Loucy (cell line): ENCODE data around the gene CELF2.

Source experiments
- H2AFZ ChIP-seq: fragments of 200-600 bp; sonication (generic); 2 replicates; pipeline ENCODE4 v1.6.0; 2016; ENCODE audit warnings: antibody characterized with exemption, mild to moderate bottlenecking, low read length, moderate library complexity
- H3F3A ChIP-seq: fragments of 200-600 bp; 2 replicates; pipeline ENCODE4 v1.6.0; 2016; ENCODE audit warnings: antibody characterized with exemption, low read depth, mild to moderate bottlenecking
- H3K27me3 ChIP-seq: fragments of 200-600 bp; sonication (generic); 2 replicates; pipeline ENCODE4 v1.6.1; 2014; ENCODE audit warnings: low read length, mild to moderate bottlenecking; ENCODE audit not compliant: insufficient read depth, poor library complexity, severe bottlenecking
- H3K36me3 ChIP-seq: fragments of 200-600 bp; sonication (generic); 2 replicates; pipeline ENCODE4 v1.6.1; 2016; ENCODE audit warnings: low read length; ENCODE audit not compliant: insufficient read depth
- H3K4me1 ChIP-seq: fragments of 200-600 bp; sonication (generic); 2 replicates; pipeline ENCODE4 v1.5.1; 2014; ENCODE audit warnings: low read length, mild to moderate bottlenecking; ENCODE audit not compliant: insufficient read depth, poor library complexity, severe bottlenecking
- H3K4me2 ChIP-seq: fragments of 200-600 bp; sonication (generic); 2 replicates; pipeline ENCODE4 v1.6.0; 2014; ENCODE audit warnings: antibody characterized with exemption, low read length, low read depth, mild to moderate bottlenecking; ENCODE audit not compliant: poor library complexity, severe bottlenecking
- H3K4me3 ChIP-seq: fragments of 200-600 bp; sonication (generic); 2 replicates; pipeline ENCODE4 v1.5.1; 2014; ENCODE audit warnings: low read length, mild to moderate bottlenecking, mixed read lengths; ENCODE audit not compliant: poor library complexity, severe bottlenecking
- H3K79me2 ChIP-seq: fragments of 200-600 bp; sonication (generic); 2 replicates; pipeline ENCODE4 v1.6.1; 2014; ENCODE audit warnings: low read length; ENCODE audit not compliant: insufficient read depth
- H3K9ac ChIP-seq: fragments of 200-600 bp; sonication (generic); 2 replicates; pipeline ENCODE4 v1.6.0; 2014; ENCODE audit warnings: mild to moderate bottlenecking, low read depth, low read length, moderate library complexity; ENCODE audit not compliant: poor library complexity, severe bottlenecking
- H3K9me2 ChIP-seq: fragments of 200-600 bp; sonication (generic); replicated peaks from 2 replicates; pipeline ENCODE4 v1.6.1; 2016; ENCODE audit warnings: low read depth, low read length, mixed read lengths
- H3K9me3 ChIP-seq: fragments of 200-600 bp; sonication (generic); 2 replicates; pipeline ENCODE4 v1.6.1; 2014; ENCODE audit warnings: mild to moderate bottlenecking, antibody characterized with exemption, low read length, low read depth; ENCODE audit not compliant: insufficient read depth
- H4K20me1 ChIP-seq: fragments of 200-600 bp; sonication (generic); 2 replicates; pipeline ENCODE4 v1.6.0; 2014; ENCODE audit warnings: antibody characterized with exemption, low read length, mild to moderate bottlenecking; ENCODE audit not compliant: insufficient read depth, poor library complexity, severe bottlenecking
- CTCF ChIP-seq: fragments of 200-600 bp; sonication (generic); conservative IDR thresholded peaks from 2 replicates; pipeline ENCODE4 v1.5.1; 2014; ENCODE audit warnings: mild to moderate bottlenecking, antibody characterized with exemption, low read length
- EZH2phosphoT487 ChIP-seq: fragments of 200-600 bp; IDR thresholded peaks from 2 replicates; pipeline ENCODE4 v1.6.1; 2018; ENCODE audit warnings: antibody characterized with exemption, mild to moderate bottlenecking, moderate library complexity, borderline replicate concordance

Gene CELF2

DNA sequence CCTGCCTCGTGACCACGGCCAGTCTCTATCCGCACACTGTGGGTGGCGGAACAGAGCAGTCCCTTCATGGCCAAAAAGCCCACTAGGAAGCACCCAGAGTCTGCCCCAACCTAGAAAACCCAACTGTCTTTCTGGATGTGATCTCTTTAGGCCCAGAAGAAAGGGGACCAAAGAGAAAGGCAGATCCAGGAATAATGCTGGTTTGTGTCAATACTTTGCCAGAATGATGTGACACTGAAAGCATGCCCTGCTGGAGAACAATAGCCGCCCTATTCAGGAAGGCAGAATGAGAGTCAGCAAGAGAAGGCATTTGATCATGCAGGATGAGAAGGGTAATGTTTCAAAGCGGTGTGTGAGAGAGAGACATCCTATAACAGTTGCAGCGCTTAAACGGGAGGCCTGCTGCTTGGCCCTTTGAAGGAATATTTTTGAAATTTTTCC, 319.1 kb downstream of the CELF2 start:
- no peaks in the 10 kb centered on the region for H3K79me2 ChIP-seq
- H3K9me2 ChIP-seq: no peaks in the 10 kb centered on the region
- H3K36me3 ChIP-seq: peaks cover 33% of the 10 kb centered on the region; the same call in 1 of the 2 replicates
- no peaks in the 10 kb centered on the region for H3K27me3 ChIP-seq
- no peak overlapping the region for H3K4me2 ChIP-seq
- H4K20me1 ChIP-seq: no peaks in the 10 kb centered on the region
- no peak overlapping the region for H3K9ac ChIP-seq
- no peak overlapping the region for H3K4me3 ChIP-seq
- no peak overlapping the region for H2AFZ ChIP-seq
- no peaks in the 10 kb centered on the region for H3K9me3 ChIP-seq
- no peaks in the 10 kb centered on the region for H3F3A ChIP-seq
- no peaks in the 10 kb centered on the region for H3K4me1 ChIP-seq
- no peak for TF ChIP-seq EZH2phosphoT487
- no peak for TF ChIP-seq CTCF

DNA sequence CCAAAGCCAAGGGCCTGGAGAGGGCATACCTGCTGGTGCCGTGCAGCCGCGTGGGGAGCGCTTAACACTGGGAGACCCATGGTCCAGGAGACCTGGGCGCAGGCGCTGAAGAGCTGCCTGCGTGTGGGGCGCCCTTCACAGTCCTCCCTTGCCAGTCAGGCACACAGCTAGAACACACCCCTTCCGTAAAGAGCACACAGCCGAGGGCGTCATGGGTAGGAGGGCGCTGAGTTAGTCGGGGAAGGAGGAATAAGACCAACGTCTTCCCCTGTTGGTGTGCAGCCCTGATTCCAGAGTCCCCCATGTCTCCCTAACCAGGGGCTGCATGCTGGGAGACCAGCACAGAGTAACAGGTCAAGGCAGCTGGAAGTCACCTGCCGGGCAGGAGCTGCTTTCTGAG, 319.8 kb downstream of the CELF2 start:
- Histone ChIP-seq H3K27me3 (no peaks in the 10 kb centered on the region), H3F3A (no peaks in the 10 kb centered on the region)

DNA sequence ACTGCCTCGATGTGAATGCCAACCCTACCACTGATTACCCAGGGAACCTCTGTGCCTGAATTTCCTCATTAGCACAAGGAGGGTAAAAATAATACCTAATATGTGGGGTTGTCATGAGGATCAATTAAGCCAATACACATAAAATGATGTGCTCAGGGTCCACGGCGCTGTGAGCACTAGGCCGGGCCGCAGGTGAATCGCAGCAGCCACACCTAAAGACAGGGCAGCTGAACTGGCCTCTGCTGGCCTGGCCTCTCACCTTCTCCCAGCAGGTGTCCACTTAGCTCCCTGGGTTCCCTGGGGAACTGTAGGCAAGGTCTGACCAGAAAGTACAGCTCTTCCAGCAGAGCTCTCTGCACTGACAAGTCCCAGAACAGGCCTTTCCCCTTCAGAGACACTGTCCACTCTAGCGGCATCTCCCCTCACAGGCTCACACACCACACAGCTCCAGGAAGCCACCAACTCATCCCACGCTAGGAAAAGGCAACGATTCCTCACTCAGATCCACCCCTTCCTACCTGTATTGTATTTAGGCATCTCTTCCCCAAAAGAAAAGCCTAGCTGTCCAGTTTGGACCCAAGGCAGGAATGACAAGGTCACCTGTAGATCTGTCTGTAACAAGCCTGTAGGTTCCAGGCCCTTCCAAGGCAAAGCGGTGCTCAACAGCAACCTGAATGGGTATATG, 320.6 kb downstream of the CELF2 start:
- no peak overlapping the region for H2AFZ ChIP-seq
- H3K36me3 ChIP-seq: peaks cover 20% of the 10 kb centered on the region; the same call in 1 of the 2 replicates
- H4K20me1 ChIP-seq: no peaks in the 10 kb centered on the region
- H3K9me2 ChIP-seq: no peaks in the 10 kb centered on the region
- H3K4me2 ChIP-seq: no peak overlapping the region
- no peak overlapping the region for H3K4me3 ChIP-seq
- H3K9ac ChIP-seq: no peak overlapping the region
- no peaks in the 10 kb centered on the region for H3K79me2 ChIP-seq
- H3K9me3 ChIP-seq: no peaks in the 10 kb centered on the region
- no peaks in the 10 kb centered on the region for H3F3A ChIP-seq
- TF ChIP-seq EZH2phosphoT487 (no peak), CTCF (no peak)
- H3K27me3 ChIP-seq: no peaks in the 10 kb centered on the region
- H3K4me1 ChIP-seq: no peaks in the 10 kb centered on the region

More for the DNA sequence above, 319.8 kb downstream of the CELF2 start:
- Histone ChIP-seq H3K4me1 (no peaks in the 10 kb centered on the region), H2AFZ (no peak overlapping the region), H3K79me2 (no peaks in the 10 kb centered on the region), H3K9ac (no peak overlapping the region), H3K9me2 (no peaks in the 10 kb centered on the region), H3K36me3 (peaks cover 25% of the 10 kb centered on the region; the same call in 1 of the 2 replicates), H3K9me3 (no peaks in the 10 kb centered on the region), H4K20me1 (no peaks in the 10 kb centered on the region), H3K4me3 (no peak overlapping the region), H3K4me2 (no peak overlapping the region)
- TF ChIP-seq CTCF (no peak), EZH2phosphoT487 (no peak)
